ENCODE results near the gene NPFF. TPM values are rescaled to one million over a fixed set of nuclear protein-coding genes. Genes with fewer than 3 reads are reported as not detected.

The NPFF gene
- total RNA-seq (2022; extraction: Qiagen RNA extraction), result not detected in 5 replicates

GRCh38 chr12:53506881-53507602, at the start of gene NPFF:
NPFF (minus strand) TSS chr12:53507484; CDS start chr12:53507474, 10 bp downstream.

DNA sequence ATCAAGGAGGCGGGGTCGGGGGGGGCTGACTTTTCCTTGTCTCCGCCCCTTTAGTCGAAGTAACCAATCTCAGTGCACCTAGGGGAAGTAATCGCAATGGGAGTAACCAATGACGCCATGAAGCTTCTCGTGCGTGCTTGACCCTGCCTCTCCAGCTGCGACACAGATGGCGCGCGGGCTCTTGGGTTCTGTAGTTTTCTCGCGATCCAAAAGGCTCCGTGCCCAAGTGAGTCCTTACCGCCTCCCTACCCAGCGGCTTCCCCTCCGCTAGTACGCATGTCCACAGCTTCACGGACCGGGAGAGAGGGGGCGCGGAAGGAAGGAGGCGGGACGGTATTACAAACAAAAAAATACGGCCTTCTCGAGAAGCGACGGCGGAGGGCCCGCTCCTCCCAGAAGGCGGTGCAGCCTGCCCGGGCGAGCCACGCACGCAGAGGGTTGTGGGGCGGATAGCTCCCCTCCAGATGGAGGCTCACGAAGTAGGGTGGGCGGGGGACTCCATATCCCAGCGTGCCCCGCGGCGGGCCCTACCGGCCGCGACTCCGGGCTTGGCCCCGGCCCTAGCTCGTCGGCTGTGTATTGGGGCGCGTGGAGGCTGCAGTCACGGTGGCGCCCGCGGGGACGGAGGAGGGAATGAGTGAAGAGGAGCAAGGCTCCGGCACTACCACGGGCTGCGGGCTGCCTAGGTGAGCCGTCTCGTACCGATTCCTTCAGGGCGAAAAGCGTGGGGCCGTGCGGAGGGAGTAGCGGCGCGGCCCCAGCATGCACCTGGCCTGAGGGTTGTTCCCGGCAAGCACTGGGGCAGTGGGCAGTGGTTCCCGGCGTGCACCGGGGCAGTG, 6.3 kb downstream of the NPFF start, which contains the start of gene TARBP2:
Gene TARBP2 (plus strand): TSS at position 508 of the 839 bp plus-strand sequence. CDS start 126 bp downstream, at position 634.

DNA sequence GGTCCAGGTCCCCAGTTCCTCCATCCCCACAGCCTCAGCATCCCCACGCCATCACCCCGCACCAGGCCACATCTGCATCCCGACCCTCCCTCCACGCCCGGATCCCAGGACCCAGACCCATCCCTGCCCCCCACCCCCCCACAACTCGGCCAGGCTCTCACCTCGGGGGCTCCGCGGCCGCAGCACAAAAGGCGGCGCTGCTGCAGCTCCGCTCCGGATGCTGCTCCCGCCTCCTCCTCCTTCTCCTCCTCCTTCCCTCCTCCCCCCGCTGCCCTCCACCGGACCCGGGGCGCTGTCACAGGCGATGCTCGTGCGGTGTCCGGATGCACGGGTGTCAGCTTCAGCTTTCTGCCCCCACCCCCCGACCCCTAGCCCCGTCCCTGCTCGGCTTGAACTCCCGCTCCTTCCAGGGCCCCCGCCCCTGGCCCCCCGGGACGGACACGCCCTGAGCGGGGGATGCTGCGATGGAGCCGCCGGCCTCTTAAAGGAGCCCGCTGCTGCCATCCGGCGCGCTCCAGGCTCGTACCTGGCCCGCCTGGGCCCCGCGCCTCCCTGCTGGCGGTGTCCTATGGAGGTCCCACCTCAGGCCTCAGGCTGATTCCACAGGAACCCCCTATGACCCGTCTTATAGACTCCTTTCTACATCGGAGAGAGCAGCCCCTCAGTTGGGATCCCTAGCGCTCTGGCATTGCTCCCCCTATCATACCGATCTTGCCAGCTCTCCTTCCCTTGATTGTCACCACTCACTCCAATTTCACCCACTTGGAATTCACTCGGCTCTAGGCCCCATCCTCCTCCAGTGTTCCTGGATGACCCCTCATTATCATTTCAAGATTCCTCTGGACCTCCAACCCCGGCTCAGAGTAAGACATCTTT, 7.8 kb downstream of the NPFF start, which contains the start of gene MAP3K12:
Gene MAP3K12 (minus strand): TSS at position 193 of the 876 bp plus-strand sequence. CDS start 12,067 bp downstream, outside the sequence.

Other genes with a start within 250 kb of the NPFF start
- gene ESPL1, start 239.2 kb downstream of the NPFF start, total RNA-seq (2022; extraction: Qiagen RNA extraction), result 15.5 to 21.8 TPM (median 19.0 TPM) in 5 replicates
- 476 to 584 TPM (median 513 TPM) in 5 replicates for gene PFDN5, start 211.9 kb downstream of the NPFF start, total RNA-seq (2022; extraction: Qiagen RNA extraction)
- 70.1 to 96.3 TPM (median 90.1 TPM) in 5 replicates for gene MYG1, start 207.8 kb downstream of the NPFF start, total RNA-seq (2022; extraction: Qiagen RNA extraction)
- 69.8 to 82.5 TPM (median 75.9 TPM) in 5 replicates for gene AAAS, start 185.9 kb downstream of the NPFF start, total RNA-seq (2022; extraction: Qiagen RNA extraction)
- 0.09 TPM in 1 of 5 replicates, not detected in the others for gene SP7, start 171.1 kb downstream of the NPFF start, total RNA-seq (2022; extraction: Qiagen RNA extraction)
- gene SP1, start 127.3 kb downstream of the NPFF start, total RNA-seq (2022; extraction: Qiagen RNA extraction), result 18.4 to 25.2 TPM (median 20.4 TPM) in 5 replicates
- 0.67 to 1.8 TPM (median 1.2 TPM) in 5 replicates for gene AMHR2, start 83.6 kb downstream of the NPFF start, total RNA-seq (2022; extraction: Qiagen RNA extraction)
- 286 to 362 TPM (median 330 TPM) in 5 replicates for gene PRR13, start 65.8 kb downstream of the NPFF start, total RNA-seq (2022; extraction: Qiagen RNA extraction)
- gene PCBP2, start 55.4 kb downstream of the NPFF start, total RNA-seq (2022; extraction: Qiagen RNA extraction), result 590 to 639 TPM (median 617 TPM) in 5 replicates
- 10.8 to 16.6 TPM (median 13.1 TPM) in 5 replicates for gene MAP3K12, start 8.0 kb downstream of the NPFF start, total RNA-seq (2022; extraction: Qiagen RNA extraction)
- 40.4 to 57.8 TPM (median 53.9 TPM) in 5 replicates for gene TARBP2, start 6.2 kb downstream of the NPFF start, total RNA-seq (2022; extraction: Qiagen RNA extraction)
- gene ATF7, start 118.9 kb upstream of the NPFF start, total RNA-seq (2022; extraction: Qiagen RNA extraction), result 16.4 to 21.1 TPM (median 17.4 TPM) in 5 replicates
- gene ATP5MC2, start 168.6 kb upstream of the NPFF start, total RNA-seq (2022; extraction: Qiagen RNA extraction), result 639 to 703 TPM (median 667 TPM) in 5 replicates
- 16.9 to 21.0 TPM (median 18.6 TPM) in 5 replicates for gene CALCOCO1, start 220.0 kb upstream of the NPFF start, total RNA-seq (2022; extraction: Qiagen RNA extraction)
- not detected in 5 replicates for gene CISTR, start 244.5 kb upstream of the NPFF start, total RNA-seq (2022; extraction: Qiagen RNA extraction)

Data from A549 treated with Mapracorat at 1 μM for 4 hours (cell line).